ENCODE results near the gene RNF133. TPM values are rescaled to one million over a fixed set of nuclear protein-coding genes. Genes with fewer than 3 reads are reported as not detected.

RNF133 gene
- total RNA-seq, 4 donors from 2014 or later: 0.39 to 2.4 (median 1.7) TPM

DNA sequence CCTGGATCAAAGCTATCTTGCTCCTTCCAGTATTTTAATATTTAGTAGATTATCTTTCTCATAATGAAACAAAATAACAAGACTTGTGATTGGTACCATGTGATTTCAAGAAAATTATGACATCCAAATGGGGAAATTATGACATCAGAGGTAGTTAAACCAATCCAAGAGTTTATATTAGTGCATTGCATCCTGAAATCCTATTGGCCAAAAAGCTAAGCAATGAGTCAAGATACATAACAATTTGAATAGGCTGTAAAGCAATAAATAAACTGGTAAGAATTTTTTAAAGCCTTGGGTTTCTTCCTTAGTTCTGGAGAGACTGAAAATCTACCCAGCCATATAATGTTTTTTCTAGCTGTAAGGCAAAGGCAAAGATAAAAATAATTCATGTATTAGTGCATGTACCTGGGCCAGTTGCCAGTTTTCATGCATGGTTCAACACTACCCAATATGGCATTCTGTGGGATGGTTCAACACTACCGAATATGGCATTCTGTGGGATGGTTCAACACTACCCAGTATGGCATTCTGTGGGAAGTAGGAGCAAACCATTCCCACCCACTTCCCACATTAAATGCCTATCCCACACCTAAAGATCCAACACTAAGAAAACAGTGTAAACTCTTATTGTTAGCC, 4.1 kb upstream of the RNF133 start, which contains the start of gene RNF148:
TSS of gene RNF148 (minus strand) at position 51 of the 639 bp plus-strand sequence. CDS start 172 bp downstream, outside the sequence.
- no peaks in the 10 kb centered on the region for H3K36me3 ChIP-seq
- TF ChIP-seq, protein P1, sequence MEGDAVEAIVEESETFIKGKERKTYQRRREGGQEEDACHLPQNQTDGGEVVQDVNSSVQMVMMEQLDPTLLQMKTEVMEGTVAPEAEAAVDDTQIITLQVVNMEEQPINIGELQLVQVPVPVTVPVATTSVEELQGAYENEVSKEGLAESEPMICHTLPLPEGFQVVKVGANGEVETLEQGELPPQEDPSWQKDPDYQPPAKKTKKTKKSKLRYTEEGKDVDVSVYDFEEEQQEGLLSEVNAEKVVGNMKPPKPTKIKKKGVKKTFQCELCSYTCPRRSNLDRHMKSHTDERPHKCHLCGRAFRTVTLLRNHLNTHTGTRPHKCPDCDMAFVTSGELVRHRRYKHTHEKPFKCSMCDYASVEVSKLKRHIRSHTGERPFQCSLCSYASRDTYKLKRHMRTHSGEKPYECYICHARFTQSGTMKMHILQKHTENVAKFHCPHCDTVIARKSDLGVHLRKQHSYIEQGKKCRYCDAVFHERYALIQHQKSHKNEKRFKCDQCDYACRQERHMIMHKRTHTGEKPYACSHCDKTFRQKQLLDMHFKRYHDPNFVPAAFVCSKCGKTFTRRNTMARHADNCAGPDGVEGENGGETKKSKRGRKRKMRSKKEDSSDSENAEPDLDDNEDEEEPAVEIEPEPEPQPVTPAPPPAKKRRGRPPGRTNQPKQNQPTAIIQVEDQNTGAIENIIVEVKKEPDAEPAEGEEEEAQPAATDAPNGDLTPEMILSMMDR (IDR thresholded peaks at IDR 0.05): no peak
- no peak for TF ChIP-seq EP300 (IDR thresholded peaks at IDR 0.05)
- no peak for TF ChIP-seq POLR2A (IDR thresholded peaks at IDR 0.05)
- H3K4me3 ChIP-seq: no peak within 1 kb of the TSS
- H3K27ac ChIP-seq: no peak within 1 kb of the TSS
- no peaks in the 10 kb centered on the region for H3K27me3 ChIP-seq
- H3K9me3 ChIP-seq: no peaks in the 10 kb centered on the region
- no peak for DNase-seq (ENCODE audit: low spot score in 2 of 2)
- WGBS, 2 donors: 73 to 81% methylated on average over 1 of the region's 1 CpG
- H3K4me1 ChIP-seq: no peaks in the 10 kb centered on the region

DNA sequence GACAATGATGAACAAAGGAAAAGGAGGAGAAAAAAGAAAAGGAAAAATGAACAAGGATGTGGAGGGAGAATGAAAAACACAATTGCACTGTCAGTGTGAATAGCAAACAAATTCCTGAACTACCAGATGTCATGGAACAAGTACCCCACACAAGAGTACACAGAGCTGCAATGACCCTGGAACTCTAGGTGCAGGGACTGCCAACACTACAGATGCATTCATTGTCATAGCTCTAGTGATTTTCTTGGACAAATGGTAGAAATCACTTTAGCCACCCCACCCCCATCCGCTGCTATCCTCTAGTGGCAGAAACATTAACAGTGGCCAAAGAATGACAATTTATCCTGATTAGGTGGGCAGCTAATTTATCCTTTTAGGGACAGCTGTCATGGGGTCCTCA, 3.1 kb downstream of the RNF133 start:
- DNase-seq (ENCODE audit: low spot score in 2 of 2): no peak
- WGBS, 2 donors: 38 to 83% methylated on average over 1 of the region's 1 CpG
- no peak overlapping the region for H3K27ac ChIP-seq

DNA sequence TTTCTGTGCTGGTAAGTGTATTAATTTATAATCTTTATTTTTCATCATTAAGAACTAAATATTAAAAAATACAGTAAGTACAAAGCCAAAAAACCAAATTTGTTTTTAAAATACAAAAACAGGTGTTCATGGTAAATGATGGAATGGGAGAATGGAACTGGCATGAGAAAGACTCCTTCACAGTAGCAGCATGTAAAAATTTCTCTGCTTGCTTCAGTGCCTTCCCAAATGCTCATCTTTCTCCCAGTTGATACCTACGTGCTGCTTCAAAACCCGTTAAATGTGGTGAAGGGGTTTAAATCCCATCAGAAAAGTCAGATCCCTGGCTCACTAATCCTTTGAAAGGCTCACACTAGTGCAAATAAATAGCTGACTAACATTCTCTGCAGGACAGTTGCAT, 4.2 kb downstream of the RNF133 start:
- H3K9me3 ChIP-seq: no peaks in the 10 kb centered on the region
- TF ChIP-seq EP300 (IDR thresholded peaks at IDR 0.05) (no peak), POLR2A (IDR thresholded peaks at IDR 0.05) (no peak)
- no peak for DNase-seq (ENCODE audit: low spot score in 2 of 2)
- H3K36me3 ChIP-seq: no peaks in the 10 kb centered on the region
- WGBS, 2 donors: 79 to 92% methylated on average over 2 of the region's 2 CpGs
- no peaks in the 10 kb centered on the region for H3K27me3 ChIP-seq
- H3K4me1 ChIP-seq: no peaks in the 10 kb centered on the region
- no peak overlapping the region for H3K4me3 ChIP-seq
- H3K27ac ChIP-seq: no peak overlapping the region

More for the DNA sequence above, 3.1 kb downstream of the RNF133 start:
- no peaks in the 10 kb centered on the region for H3K36me3 ChIP-seq
- no peaks in the 10 kb centered on the region for H3K9me3 ChIP-seq
- no peak overlapping the region for H3K4me3 ChIP-seq
- no peaks in the 10 kb centered on the region for H3K4me1 ChIP-seq
- TF ChIP-seq POLR2A (IDR thresholded peaks at IDR 0.05) (no peak), EP300 (IDR thresholded peaks at IDR 0.05) (no peak)
- TF ChIP-seq, protein P1 (IDR thresholded peaks at IDR 0.05): no peak
- H3K27me3 ChIP-seq: no peaks in the 10 kb centered on the region

DNA sequence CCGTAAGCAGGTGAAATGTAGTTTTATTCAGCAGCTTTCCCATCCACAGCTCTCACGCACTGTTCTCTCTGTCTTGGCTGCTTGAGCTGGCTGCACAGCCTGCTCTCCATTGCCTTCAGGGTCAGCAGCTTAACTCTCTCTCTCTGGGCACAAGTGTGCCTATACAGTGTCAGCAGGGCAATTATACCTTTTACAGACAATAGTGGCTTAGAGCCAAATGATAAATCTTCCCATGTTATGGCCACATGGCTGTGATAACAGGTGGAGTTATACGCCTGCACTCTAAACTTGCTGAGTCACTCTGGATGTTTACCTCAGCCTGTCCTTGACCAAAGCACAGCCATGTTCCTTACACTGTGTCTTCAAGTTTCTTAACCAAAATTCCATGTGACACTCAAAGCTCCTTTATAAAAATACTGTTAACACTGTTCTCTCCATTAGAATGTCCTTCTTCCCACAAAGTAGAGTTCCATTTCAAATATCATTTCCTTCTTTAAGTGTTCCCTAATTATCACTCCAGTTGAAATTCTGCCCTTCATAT, 6.1 kb downstream of the RNF133 start:
- H3K4me3 ChIP-seq: no peak overlapping the region
- TF ChIP-seq, protein P1 (IDR thresholded peaks at IDR 0.05): no peak
- no peak for TF ChIP-seq EP300 (IDR thresholded peaks at IDR 0.05)
- no peak for TF ChIP-seq POLR2A (IDR thresholded peaks at IDR 0.05)
- H3K36me3 ChIP-seq: no peaks in the 10 kb centered on the region
- no peak overlapping the region for H3K27ac ChIP-seq
- no peaks in the 10 kb centered on the region for H3K4me1 ChIP-seq
- no peaks in the 10 kb centered on the region for H3K9me3 ChIP-seq
- H3K27me3 ChIP-seq: no peaks in the 10 kb centered on the region
- WGBS, 2 donors: 95 to 98% methylated on average over 3 of the region's 3 CpGs
- DNase-seq (ENCODE audit: low spot score in 2 of 2): no peak

DNA sequence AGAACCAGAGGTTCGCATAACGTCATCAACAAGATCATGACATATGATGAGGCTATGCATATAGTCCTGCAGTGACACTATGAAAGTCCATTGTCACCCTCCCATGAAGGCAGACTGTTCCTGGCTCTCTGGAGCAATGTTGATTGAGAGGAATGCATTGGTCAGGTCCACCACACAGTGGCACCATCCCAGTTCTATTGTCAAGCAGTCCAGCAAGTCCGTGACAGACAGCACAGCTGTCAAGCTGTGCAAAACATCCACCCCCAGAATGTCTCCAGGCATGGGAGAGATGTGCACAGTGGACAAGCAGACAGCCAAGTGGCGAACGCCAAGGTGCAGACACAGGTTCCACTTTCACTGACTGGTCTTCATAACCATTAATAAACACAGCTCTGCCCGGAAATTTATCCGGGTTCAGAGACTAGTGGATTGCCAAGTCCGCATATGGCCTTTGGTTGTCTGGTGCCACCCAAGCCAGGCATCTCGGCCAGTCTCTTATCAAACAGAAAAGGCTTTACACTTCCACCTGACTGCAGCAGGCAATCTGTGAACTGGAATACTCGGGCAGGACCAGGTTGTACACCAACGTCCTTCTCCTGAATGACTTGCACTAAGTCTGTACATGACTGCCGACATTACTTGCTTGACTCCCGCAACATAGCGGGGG, 7.2 kb downstream of the RNF133 start:
- Histone ChIP-seq H3K9me3 (no peaks in the 10 kb centered on the region), H3K27me3 (no peaks in the 10 kb centered on the region), H3K36me3 (no peaks in the 10 kb centered on the region), H3K4me3 (no peak overlapping the region), H3K27ac (no peak overlapping the region), H3K4me1 (no peaks in the 10 kb centered on the region)
- TF ChIP-seq EP300 (IDR thresholded peaks at IDR 0.05) (no peak), POLR2A (IDR thresholded peaks at IDR 0.05) (no peak)
- TF ChIP-seq, protein P1 (IDR thresholded peaks at IDR 0.05): no peak
- 93 to 97% methylated on average over 14 of the region's 14 CpGs for WGBS, 2 donors
- DNase-seq (ENCODE audit: low spot score in 2 of 2): no peak

Measured in tibial nerve (tissue), 4 donors.